Tibial nerve (tissue), 4 donors: ENCODE measurements around the gene JAKMIP2.

Source experiments
- EP300 ChIP-seq, 2 donors: sonication (generic); formaldehyde crosslinking; IDR thresholded peaks; one replicate each; pipeline ENCODE4 v1.6.1; 2017; ENCODE audit warnings: antibody characterized with exemption in 2 of 2, mild to moderate bottlenecking in 1 of 2
- POLR2A ChIP-seq, 2 donors: fragments of 450-650 bp; IDR thresholded peaks; one replicate each; pipeline ENCODE4 v1.6.1; 2017; ENCODE audit warnings: antibody characterized with exemption in 2 of 2, mild to moderate bottlenecking in 2 of 2, moderate library complexity in 2 of 2
- TF ChIP-seq, protein P1 (sequence below), 5 experiments: fragments of 200-600 bp in 3 of 5; fragments of 450-650 bp in 2 of 5; sonication (generic) in 3 of 5; IDR thresholded peaks; one replicate each; pipeline ENCODE4 v1.5.1; 2016 to 2019; ENCODE audit warnings: antibody characterized with exemption in 5 of 5, mild to moderate bottlenecking in 3 of 5, moderate library complexity in 2 of 5

DNA sequence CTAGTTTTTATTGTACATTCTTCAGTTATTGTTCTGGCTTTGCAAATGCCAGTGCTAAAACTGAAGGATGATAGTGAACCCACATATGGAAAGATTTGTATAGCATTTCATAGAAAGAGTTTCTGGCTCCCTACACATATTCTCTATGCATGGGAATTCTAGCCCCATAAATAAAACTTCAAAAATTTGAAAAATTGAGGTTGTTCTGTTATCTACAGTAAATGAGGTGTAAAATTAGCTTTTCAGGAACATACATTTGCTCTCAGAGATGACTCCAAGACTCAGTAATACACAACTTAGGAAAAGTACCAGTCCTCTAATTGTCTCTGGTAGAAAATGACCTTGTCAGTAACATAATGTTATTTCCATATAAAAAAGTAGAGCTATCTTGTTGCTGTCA lies 192.4 kb downstream of the JAKMIP2 start:
- TF ChIP-seq, protein P1, sequence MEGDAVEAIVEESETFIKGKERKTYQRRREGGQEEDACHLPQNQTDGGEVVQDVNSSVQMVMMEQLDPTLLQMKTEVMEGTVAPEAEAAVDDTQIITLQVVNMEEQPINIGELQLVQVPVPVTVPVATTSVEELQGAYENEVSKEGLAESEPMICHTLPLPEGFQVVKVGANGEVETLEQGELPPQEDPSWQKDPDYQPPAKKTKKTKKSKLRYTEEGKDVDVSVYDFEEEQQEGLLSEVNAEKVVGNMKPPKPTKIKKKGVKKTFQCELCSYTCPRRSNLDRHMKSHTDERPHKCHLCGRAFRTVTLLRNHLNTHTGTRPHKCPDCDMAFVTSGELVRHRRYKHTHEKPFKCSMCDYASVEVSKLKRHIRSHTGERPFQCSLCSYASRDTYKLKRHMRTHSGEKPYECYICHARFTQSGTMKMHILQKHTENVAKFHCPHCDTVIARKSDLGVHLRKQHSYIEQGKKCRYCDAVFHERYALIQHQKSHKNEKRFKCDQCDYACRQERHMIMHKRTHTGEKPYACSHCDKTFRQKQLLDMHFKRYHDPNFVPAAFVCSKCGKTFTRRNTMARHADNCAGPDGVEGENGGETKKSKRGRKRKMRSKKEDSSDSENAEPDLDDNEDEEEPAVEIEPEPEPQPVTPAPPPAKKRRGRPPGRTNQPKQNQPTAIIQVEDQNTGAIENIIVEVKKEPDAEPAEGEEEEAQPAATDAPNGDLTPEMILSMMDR (IDR thresholded peaks at IDR 0.05): no peak
- TF ChIP-seq POLR2A (IDR thresholded peaks at IDR 0.05) (no peak), EP300 (IDR thresholded peaks at IDR 0.05) (no peak)
